ENCODE data around the gene DISC1.

DNA sequence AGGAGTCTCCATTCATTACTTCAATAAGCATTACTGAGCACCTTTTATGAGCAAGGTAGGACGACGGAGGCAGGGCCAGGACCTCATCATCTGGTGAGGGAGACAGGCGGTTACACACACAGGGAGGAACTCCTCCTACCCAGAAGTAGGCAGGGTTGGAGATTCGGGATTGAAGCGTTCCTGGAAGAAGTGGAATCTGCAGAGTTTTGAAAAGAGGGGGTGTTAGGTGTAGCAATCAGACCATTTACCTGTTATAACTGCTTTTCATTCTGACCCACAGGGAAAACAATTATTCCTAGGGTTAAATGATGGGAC, 392.4 kb downstream of the DISC1 start:
- TF ChIP-seq, protein P1, sequence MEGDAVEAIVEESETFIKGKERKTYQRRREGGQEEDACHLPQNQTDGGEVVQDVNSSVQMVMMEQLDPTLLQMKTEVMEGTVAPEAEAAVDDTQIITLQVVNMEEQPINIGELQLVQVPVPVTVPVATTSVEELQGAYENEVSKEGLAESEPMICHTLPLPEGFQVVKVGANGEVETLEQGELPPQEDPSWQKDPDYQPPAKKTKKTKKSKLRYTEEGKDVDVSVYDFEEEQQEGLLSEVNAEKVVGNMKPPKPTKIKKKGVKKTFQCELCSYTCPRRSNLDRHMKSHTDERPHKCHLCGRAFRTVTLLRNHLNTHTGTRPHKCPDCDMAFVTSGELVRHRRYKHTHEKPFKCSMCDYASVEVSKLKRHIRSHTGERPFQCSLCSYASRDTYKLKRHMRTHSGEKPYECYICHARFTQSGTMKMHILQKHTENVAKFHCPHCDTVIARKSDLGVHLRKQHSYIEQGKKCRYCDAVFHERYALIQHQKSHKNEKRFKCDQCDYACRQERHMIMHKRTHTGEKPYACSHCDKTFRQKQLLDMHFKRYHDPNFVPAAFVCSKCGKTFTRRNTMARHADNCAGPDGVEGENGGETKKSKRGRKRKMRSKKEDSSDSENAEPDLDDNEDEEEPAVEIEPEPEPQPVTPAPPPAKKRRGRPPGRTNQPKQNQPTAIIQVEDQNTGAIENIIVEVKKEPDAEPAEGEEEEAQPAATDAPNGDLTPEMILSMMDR (IDR thresholded peaks at IDR 0.05) = no peak
- no peak for TF ChIP-seq POLR2A (IDR thresholded peaks at IDR 0.05)
- TF ChIP-seq POLR2AphosphoS5 (IDR thresholded peaks at IDR 0.05) = no peak
